Stimulated activated CD8-positive, alpha-beta memory T cell treated with anti-CD3 and anti-CD28 coated beads, Interleukin-12 subunit alpha, Interleukin-12 subunit beta, amount 100 ng/mL, for 1 hour (primary cell): ENCODE results near the gene LIMS4.
"Not testable (repeated sequence)": the region's sequence is repeated elsewhere in the genome, so short reads cannot be mapped to it uniquely, and the experiment has no call there.

Source experiments
- DNase-seq: peaks from one replicate; pipeline ENCODE4 v3.0.0-alpha.2; 2020; ENCODE audit warnings: low read depth

LIMS4 gene

DNA sequence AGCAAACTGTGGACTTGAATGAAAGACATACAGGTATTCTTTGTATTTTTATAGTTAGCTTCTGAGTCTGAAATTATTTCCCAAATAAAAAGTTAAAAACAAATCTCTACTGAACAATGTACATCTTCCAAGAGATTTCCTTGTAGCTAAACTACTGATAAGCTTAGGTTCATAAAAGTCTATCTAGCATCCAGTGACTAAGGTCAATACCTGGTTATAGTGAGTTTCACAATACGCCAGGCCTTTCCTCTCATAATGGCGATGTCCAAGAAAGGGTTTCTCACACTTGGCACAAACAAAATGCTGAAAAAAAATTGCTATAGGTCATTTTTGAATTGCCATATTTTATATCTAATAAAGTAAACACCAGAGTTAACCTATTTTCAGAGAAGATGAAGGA is 21.7 kb downstream of the LIMS4 start:
- DNase-seq, result not testable (repeated sequence)

- not testable (repeated sequence) for DNase-seq
Observed at GRCh38 chr2:110449127-110449947, 23.3 kb downstream of the LIMS4 start.

DNA sequence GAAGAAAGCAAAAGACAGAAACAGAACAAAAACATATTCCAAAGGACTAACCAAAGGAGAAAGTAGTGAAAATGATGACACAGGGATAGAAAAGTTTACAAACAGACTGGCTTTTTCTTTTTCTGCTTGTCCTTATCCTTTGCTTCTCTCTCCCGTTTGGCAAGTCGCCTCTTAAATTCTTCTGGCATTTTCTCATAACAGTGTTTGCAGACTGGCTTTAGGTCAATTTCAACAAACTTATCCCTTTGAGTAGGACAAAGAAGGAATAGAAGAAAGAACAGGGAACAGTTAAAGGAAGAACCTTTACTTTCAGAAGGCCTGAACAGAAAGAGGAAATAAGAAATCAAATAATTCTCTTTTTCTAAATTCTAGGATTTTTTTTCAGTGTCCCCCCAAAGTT is 26.0 kb downstream of the LIMS4 start:
- DNase-seq, result not testable (repeated sequence)

- DNase-seq, result not testable (repeated sequence)
Observed at GRCh38 chr2:110443305-110444005, 29.2 kb downstream of the LIMS4 start.

DNA sequence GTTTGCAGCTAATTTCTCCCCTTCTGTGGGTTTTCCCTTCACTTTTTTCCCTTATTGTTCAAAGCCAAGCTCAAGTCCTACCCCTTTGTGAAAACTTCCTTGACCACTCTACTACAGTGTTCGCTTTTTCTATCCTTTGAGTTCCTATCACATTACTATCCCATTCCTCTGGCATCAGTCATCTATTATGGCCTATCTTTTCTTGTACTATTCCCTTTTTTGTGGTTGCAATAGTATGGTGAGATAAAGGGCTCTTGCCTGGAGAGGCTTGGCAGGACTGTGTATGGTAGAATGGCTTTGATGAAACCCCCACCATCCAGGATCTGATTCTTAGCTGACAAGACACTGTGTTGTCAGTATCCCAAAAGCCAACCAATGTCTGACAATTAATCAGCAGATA is 30.7 kb downstream of the LIMS4 start:
- DNase-seq, result not testable (repeated sequence)

GRCh38 chr2:110434565-110434964 is 38.1 kb downstream of the LIMS4 start:
- not testable (repeated sequence) for DNase-seq

- not testable (repeated sequence) for DNase-seq
Observed at GRCh38 chr2:110425725-110426124, 46.9 kb downstream of the LIMS4 start.

DNA sequence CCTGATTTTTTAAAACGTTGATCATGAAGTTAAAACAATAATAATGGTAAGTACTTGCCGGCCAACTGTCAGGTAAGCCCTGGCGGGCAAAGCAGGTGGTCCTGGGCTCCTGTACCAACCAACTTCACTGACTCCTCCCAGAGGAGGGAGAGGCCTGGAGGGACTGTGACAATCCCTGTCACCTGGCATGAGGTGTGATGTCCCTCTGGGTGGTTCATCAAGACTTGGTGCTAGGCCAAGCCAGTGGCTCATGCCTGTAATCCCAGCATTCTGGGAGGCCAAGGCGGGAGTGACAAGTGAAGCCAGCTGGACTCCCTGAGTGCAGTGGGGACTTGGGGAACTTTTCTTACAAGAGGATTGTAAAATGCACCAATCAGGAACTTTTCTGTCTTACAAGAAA is 48.2 kb downstream of the LIMS4 start:
- not testable (repeated sequence) for DNase-seq

GRCh38 chr2:110423574-110423962 is 49.0 kb downstream of the LIMS4 start:
- DNase-seq, result not testable (repeated sequence)

DNA sequence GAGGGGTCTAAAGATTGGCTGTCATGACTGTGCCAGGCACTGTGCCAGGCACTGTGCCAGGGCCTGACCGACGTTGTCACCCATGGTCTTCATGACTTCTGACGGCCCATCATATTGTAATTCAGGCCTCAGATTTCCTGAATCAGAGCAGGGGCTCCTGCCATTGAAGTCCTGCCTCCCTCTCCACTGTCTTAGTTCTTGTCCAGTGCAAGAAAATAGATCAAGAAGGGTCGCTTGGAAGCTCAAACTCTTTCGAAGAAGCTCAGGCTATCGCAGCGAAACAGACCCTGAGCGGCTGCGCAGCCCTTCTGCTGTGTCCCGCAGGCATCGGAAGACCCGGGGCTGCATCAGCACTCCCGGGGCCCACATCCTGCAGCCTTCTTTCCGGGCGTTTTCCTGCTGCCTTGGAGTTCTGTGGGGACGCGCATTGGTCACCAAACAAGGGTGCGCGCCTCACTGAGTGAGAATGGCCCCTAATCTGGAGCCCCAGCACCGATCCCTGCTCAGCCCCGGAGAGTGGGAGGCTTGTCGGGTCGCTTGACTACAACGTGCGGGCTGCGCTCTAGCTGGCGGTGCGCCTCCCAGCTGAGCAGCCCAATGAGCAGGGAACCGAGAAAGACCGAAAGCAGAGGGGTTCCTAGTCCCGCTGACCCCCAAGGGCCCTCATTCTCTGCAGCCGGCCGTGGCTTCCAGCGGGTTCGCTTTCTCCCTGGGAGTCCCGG is 49.6 kb downstream of the LIMS4 start:
- DNase-seq, result not testable (repeated sequence)

DNA sequence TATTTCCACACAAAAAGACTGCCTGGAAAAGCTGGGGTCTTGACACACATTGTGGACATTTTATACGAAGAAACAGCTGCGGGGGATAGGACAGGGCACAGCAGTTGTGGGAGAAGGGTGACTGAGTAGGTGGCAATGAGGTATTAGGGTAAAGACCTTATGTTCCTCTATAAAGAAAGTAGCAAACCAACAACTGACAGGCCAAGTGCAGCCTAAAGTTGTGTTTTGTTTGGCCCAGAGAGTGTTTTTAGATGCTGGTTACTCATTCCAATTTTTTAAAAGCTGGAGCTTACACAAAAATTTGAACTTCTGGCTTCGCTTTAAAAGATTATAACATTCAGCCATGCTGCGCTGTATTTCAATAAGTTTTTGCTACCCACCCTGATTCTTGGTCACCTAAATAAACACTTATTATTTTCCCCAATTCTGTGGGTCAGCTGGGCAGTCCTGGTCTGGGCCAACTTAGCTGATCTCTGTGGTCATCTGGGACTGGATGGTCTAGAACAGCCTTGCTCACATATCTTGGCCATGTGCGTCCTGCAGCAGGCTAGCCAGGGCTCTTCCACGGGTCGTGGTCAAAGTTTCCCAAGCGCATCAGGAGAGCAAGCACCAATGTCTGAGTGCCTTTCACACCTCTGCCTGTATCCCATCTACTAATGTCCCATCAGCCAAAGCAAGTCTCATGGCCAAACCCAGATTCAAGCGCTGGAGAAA is 51.8 kb downstream of the LIMS4 start:
- DNase-seq, result not testable (repeated sequence)

- DNase-seq, result not testable (repeated sequence)
Observed at GRCh38 chr2:110407142-110407541, 65.5 kb downstream of the LIMS4 start.

GRCh38 chr2:110404988-110405387 is 67.6 kb downstream of the LIMS4 start:
- DNase-seq, result not testable (repeated sequence)

- DNase-seq, result not testable (repeated sequence)
Observed at GRCh38 chr2:110404246-110404645, 68.4 kb downstream of the LIMS4 start.

GRCh38 chr2:110401001-110401618 is 71.5 kb downstream of the LIMS4 start:
- DNase-seq, result not testable (repeated sequence)

- DNase-seq, result not testable (repeated sequence)
Observed at GRCh38 chr2:110399378-110399777, 73.2 kb downstream of the LIMS4 start.

GRCh38 chr2:110395990-110396389 is 76.6 kb downstream of the LIMS4 start:
- DNase-seq, result not testable (repeated sequence)
